ENCODE results near the gene P2RY2. TPM values are rescaled to one million over a fixed set of nuclear protein-coding genes. Genes with fewer than 3 reads are reported as not detected.

Gene P2RY2
- not detected for polyA plus RNA-seq (2012; ENCODE audit: insufficient read length, low read depth)

DNA sequence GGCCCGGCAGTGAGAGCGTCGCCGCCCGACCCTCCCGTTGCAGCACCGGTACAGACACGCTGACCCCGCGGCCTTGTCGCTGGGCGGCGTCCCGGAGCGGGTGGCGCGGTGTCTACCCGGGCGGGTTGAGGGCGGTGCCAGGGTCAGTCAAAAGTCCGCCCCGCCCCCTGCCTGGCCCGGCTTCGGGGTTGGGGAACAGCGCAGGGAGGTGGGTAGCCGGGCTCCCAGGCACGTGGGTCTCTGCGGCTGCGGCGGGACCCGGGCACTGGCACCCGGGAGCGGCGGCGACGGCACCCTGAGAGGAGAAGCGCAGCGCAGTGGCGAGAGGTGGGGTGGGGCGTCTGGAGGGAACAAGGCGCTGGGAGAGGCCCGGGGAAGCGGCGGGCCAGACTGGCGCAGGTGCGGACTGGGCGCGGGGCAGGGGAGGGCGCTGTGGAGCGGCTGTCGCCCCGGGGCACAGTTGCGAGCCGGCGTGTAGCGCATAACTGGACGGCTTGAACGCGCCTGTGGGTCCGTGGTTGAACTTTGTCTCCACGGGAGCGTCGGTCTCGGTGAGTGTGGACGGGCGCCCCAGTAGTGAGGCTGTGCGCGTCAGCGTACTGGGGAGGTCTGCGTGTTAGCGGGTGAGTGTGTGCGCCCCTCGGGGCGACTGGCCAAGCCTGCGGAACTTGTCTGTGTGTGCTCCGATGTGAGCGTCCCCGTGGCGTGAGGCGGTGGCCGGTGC is at the start of gene P2RY2:
Gene P2RY2, plus strand, starts transcription at position 176 of the 724 bp plus-strand sequence. CDS start 15,879 bp downstream, outside the sequence.
- TF ChIP-seq TAF1 (IDR thresholded peaks at IDR 0.05; ENCODE audit: borderline replicate concordance, insufficient read depth, low read length) (no peak), FOXP2 (optimal IDR thresholded peaks at IDR 0.05; ENCODE audit: borderline replicate concordance, extremely low read depth, extremely low read length, insufficient read depth) (no peak)

DNA sequence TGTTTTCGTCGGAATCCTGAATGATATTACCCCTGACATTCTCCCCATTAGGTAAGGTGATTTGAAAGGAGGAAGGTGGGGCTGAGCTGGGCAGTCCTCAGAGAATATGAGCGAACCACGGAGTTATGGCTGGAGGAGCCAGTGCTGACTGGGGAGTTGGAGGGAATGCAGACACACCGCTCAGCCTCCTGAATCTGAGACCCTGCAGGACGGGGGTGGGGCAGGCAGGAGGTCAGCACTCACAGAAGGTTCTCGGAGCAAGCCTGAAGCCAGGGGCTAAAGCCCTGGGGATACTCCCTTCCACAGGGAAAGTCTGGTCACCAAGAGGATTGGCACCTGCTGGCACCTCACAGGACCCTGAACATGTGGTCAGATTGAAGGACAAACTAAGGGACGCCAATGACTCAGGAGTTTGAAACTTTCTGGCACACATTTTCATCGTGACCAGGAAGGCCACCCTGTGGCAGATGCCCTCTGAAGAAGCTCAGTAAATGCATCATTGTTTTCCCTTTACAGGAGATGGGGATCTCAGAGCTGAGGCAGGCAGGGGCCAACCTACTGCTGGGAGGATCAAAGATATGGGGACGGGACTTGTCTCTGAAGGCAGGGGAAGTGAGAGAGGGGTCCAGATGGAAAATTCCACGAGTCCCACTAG is 49.0 kb upstream of the P2RY2 start:
- TF ChIP-seq FOXP2 (optimal IDR thresholded peaks at IDR 0.05; ENCODE audit: borderline replicate concordance, extremely low read depth, extremely low read length, insufficient read depth), result no peak
- TF ChIP-seq POLR2AphosphoS5 (IDR thresholded peaks at IDR 0.05; ENCODE audit: low read depth, low read length), result no peak
- TF ChIP-seq, protein P1, sequence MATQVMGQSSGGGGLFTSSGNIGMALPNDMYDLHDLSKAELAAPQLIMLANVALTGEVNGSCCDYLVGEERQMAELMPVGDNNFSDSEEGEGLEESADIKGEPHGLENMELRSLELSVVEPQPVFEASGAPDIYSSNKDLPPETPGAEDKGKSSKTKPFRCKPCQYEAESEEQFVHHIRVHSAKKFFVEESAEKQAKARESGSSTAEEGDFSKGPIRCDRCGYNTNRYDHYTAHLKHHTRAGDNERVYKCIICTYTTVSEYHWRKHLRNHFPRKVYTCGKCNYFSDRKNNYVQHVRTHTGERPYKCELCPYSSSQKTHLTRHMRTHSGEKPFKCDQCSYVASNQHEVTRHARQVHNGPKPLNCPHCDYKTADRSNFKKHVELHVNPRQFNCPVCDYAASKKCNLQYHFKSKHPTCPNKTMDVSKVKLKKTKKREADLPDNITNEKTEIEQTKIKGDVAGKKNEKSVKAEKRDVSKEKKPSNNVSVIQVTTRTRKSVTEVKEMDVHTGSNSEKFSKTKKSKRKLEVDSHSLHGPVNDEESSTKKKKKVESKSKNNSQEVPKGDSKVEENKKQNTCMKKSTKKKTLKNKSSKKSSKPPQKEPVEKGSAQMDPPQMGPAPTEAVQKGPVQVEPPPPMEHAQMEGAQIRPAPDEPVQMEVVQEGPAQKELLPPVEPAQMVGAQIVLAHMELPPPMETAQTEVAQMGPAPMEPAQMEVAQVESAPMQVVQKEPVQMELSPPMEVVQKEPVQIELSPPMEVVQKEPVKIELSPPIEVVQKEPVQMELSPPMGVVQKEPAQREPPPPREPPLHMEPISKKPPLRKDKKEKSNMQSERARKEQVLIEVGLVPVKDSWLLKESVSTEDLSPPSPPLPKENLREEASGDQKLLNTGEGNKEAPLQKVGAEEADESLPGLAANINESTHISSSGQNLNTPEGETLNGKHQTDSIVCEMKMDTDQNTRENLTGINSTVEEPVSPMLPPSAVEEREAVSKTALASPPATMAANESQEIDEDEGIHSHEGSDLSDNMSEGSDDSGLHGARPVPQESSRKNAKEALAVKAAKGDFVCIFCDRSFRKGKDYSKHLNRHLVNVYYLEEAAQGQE (IDR thresholded peaks at IDR 0.05; ENCODE audit: insufficient read depth in 1 of 2, low read depth in 2 of 2, low read length in 2 of 2), result no peak
- TF ChIP-seq TAF1 (IDR thresholded peaks at IDR 0.05; ENCODE audit: borderline replicate concordance, insufficient read depth, low read length), result no peak
- no peak for TF ChIP-seq SIN3A (IDR thresholded peaks at IDR 0.05; ENCODE audit: borderline replicate concordance, insufficient read depth, low read length)

DNA sequence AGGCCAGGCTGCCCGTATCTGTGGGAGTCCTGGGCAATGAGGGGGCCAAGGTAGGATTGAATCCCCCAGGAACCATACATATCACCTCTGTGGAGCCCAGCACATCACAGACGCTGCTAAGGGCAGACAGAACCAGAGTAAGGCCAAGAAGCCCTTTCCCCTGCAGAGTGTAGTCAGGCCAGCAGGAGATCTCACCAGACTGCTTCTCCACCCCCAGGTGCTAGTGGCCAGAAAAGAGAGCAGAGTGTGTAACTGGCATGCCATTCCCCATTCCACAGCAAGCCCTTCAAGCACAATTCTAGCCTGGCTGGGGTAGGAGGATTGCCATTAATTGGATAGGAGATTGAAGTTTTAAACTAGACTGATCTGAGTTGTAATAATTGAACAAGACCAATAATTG is 47.9 kb upstream of the P2RY2 start:
- TF ChIP-seq TAF1 (IDR thresholded peaks at IDR 0.05; ENCODE audit: borderline replicate concordance, insufficient read depth, low read length) (no peak), POLR2AphosphoS5 (IDR thresholded peaks at IDR 0.05; ENCODE audit: low read depth, low read length) (no peak)

DNA sequence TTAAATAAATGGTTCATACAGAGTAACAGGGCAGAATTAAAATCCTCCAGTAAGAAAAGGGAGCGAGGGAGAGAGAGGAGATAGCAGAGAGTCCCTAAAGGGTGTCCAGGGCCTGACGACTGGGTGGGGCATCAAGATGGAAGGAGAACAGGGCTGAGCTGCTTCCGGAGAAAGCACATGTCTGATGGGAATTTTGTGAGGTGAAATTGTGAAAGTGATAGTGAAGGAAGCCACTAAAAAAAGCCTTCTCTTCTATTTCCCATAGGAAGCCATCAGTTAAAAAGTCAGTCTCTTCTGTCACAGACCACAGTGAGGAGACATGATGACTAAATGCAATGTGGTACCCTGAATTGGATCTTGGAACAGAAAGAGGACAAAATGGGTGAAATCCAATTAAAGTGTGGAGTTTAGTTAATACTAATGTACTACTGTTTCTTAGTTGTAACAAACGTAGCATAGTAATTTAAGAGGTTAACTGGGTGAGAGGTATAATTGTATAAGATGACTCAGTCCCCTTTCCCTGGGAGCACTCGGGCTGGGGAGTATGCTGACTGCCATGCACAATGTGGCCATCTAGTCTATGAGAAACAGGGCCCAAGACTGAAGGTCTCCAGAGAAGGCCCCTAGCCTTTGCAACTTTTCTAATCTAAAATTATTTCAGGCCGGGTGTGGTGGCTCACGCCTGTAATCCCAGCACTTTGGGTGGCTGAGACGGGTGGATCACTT is 46.5 kb upstream of the P2RY2 start:
- no peak for TF ChIP-seq SIN3A (IDR thresholded peaks at IDR 0.05; ENCODE audit: borderline replicate concordance, insufficient read depth, low read length)
- no peak for TF ChIP-seq POLR2AphosphoS5 (IDR thresholded peaks at IDR 0.05; ENCODE audit: low read depth, low read length)
- TF ChIP-seq, protein P1 (IDR thresholded peaks at IDR 0.05; ENCODE audit: insufficient read depth in 1 of 2, low read depth in 2 of 2, low read length in 2 of 2), result no peak
- no peak for TF ChIP-seq TAF1 (IDR thresholded peaks at IDR 0.05; ENCODE audit: borderline replicate concordance, insufficient read depth, low read length)
- no peak for TF ChIP-seq FOXP2 (optimal IDR thresholded peaks at IDR 0.05; ENCODE audit: borderline replicate concordance, extremely low read depth, extremely low read length, insufficient read depth)

DNA sequence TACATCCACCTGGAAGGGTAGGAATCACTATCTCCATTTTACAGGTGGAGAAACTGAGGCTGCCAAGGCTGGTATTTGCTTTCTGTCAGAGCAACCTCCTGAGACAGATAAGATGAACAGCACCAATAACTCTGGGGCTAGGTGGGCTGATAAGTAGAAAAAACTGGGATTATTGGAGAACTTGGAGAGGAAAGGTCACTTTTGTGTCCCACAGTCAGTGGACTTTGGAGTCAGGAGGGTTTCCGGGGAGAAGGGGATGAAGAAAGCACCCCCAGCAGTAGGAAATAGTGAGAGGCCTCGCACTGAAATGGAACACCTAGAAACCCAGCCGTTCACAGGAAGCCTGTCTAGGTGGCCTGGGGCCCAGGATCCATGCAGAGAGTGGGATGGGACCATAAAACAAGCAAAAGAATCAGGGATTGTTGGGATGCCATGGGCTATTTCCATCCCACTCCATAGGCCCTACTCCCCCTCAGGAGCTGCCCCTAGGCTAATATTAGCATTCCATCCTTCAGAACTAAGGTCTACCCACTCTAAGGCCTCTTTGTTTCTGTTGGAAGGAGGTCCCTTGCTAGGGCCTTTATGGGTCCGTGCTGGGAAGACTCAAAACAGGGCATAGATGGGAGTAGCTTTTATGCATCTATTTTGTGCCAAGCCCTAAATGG is 45.0 kb upstream of the P2RY2 start:
- TF ChIP-seq, protein P1 (IDR thresholded peaks at IDR 0.05; ENCODE audit: insufficient read depth in 1 of 2, low read depth in 2 of 2, low read length in 2 of 2), result no peak
- TF ChIP-seq FOXP2 (optimal IDR thresholded peaks at IDR 0.05; ENCODE audit: borderline replicate concordance, extremely low read depth, extremely low read length, insufficient read depth) (no peak), SIN3A (IDR thresholded peaks at IDR 0.05; ENCODE audit: borderline replicate concordance, insufficient read depth, low read length) (no peak), TAF1 (IDR thresholded peaks at IDR 0.05; ENCODE audit: borderline replicate concordance, insufficient read depth, low read length) (no peak), POLR2AphosphoS5 (IDR thresholded peaks at IDR 0.05; ENCODE audit: low read depth, low read length) (no peak)
